Measurements from ENCODE around the gene GPS1. TPM values are rescaled to one million over a fixed set of nuclear protein-coding genes. Genes with fewer than 3 reads are reported as not detected.

The GPS1 gene
- total and polyA plus RNA-seq, 2 experiments from 2014 or later, result 101 to 160 TPM

DNA sequence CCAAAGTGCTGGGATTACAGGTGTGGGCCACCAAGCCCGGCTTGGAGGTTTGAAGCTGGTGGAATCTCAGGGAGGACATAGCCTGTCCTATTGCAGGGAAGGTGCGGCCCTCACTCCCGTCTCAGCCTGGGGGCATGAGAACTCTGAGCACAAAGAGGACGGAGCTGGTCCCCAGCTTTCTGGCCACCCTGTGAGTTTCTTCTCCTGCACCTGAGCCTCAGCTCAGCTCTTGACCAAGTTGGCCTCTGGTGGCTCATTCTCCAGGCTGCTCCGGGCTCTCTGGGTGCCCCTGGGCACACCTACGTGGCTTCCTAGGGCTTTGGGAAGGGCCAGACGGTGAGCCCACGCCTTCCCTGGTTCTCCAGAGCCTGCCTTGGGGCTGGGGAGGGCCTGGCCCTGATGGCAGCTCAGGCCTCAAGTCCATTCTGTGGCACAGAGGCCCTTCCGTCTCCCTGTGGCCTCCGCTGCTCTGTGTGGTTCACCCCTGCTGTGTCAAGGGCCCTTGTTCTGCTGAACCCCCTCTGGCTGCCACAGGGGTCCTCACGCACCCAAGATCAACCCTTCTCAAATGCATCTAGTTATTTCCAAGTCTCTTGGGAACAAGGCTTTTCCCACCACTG is 53.2 kb downstream of the GPS1 start:
- Histone ChIP-seq H3K36me3 (replicated peaks; ENCODE audit: insufficient read depth, low read depth) (no peaks in the 10 kb centered on the region), H3K9me3 (ENCODE audit: low read depth) (no peaks in the 10 kb centered on the region), H3K27me3 (no peaks in the 10 kb centered on the region), H3K79me2 (peaks cover 3% of the 10 kb centered on the region), H4K20me1 (ENCODE audit: insufficient read depth, poor library complexity, severe bottlenecking) (no peaks in the 10 kb centered on the region), H3K4me3 (no peak overlapping the region), H3K27ac (peak overlapping the region; percentile 90), H3K9me2 (replicated peaks; ENCODE audit: insufficient read depth) (no peaks in the 10 kb centered on the region), H3K4me1 (ENCODE audit: insufficient read depth) (peaks cover 64% of the 10 kb centered on the region), H3K4me2 (no peak overlapping the region), H2AFZ (no peak overlapping the region)
- TF ChIP-seq EZH2 (IDR thresholded peaks at IDR 0.05; ENCODE audit: borderline replicate concordance) (no peak), EZH2phosphoT487 (IDR thresholded peaks at IDR 0.05; ENCODE audit: low read depth, severe bottlenecking, unreplicated experiment) (no peak), CTCF (IDR thresholded peaks at IDR 0.05; ENCODE audit: poor library complexity) (no peak)
- no peak for DNase-seq (ENCODE audit: low spot score)
- 95% methylated on average over 11 of the region's 11 CpGs for WGBS (ENCODE audit: low lambda C conversion rate, missing lambda C conversion rate)

GRCh38 chr17:82105417-82105881 is 53.8 kb downstream of the GPS1 start:
- no peak overlapping the region for H2AFZ ChIP-seq
- peak overlapping the region; percentile 90 for H3K27ac ChIP-seq
- H4K20me1 ChIP-seq (ENCODE audit: insufficient read depth, poor library complexity, severe bottlenecking), result no peaks in the 10 kb centered on the region
- WGBS (ENCODE audit: low lambda C conversion rate, missing lambda C conversion rate), result 92% methylated on average over 13 of the region's 13 CpGs
- peak overlapping the region; percentile 50 for H3K4me2 ChIP-seq
- no peaks in the 10 kb centered on the region for H3K27me3 ChIP-seq
- H3K9me3 ChIP-seq (ENCODE audit: low read depth), result no peaks in the 10 kb centered on the region
- TF ChIP-seq CTCF (IDR thresholded peaks at IDR 0.05; ENCODE audit: poor library complexity) (no peak), EZH2phosphoT487 (IDR thresholded peaks at IDR 0.05; ENCODE audit: low read depth, severe bottlenecking, unreplicated experiment) (no peak), EZH2 (IDR thresholded peaks at IDR 0.05; ENCODE audit: borderline replicate concordance) (no peak)
- DNase-seq (ENCODE audit: low spot score), result no peak
- H3K4me3 ChIP-seq, result no peak overlapping the region
- peaks cover 61% of the 10 kb centered on the region for H3K4me1 ChIP-seq (ENCODE audit: insufficient read depth)
- H3K79me2 ChIP-seq, result no peaks in the 10 kb centered on the region
- H3K36me3 ChIP-seq (replicated peaks; ENCODE audit: insufficient read depth, low read depth), result no peaks in the 10 kb centered on the region
- H3K9me2 ChIP-seq (replicated peaks; ENCODE audit: insufficient read depth), result no peaks in the 10 kb centered on the region

DNA sequence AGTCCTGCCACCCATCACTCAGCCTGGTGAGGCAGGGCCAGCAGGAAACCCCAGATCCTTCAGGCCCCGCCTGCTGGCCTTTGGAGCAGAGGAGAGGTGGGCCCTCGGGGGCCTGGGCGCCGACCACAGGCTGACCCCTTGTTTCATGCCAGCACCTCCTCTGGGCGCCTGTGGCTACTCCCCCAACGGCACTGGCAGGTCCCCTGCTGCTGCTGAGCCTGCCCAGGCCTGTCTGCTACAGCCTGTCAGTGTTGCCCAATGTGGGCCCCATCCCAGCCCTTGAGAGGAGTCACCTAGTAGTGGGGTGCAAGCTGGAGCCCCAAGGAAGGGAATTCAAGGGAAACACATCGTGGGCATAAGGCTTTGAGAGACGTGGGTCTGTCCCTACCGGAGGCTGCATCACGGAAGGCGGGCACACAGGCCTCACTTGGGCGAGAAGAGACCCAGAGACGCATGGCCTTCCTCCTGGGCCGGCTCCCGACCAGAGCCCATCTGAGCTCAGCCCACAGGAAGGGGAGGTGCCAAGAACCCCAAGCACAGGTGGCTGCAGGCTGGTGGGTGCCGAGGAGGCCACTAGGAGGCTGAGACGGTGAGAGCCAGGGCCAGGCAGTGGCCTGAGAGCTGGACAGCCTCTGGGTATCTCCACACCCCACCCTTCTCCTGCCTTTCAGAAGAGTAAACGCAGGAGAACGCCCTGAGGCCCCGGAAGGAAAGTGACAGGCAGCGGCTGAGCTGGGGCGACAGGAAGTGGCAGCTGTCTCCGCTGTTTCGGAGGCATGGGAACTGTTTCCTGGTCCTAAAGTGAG is 54.4 kb downstream of the GPS1 start:
- peak overlapping the region; percentile 50 for H3K4me2 ChIP-seq

More for the DNA sequence above, 54.4 kb downstream of the GPS1 start:
- DNase-seq (ENCODE audit: low spot score), result peak; percentile 83
- H3K9me3 ChIP-seq (ENCODE audit: low read depth), result no peaks in the 10 kb centered on the region
- H3K4me1 ChIP-seq (ENCODE audit: insufficient read depth), result peaks cover 55% of the 10 kb centered on the region
- H3K27ac ChIP-seq, result peak overlapping the region; percentile 90
- H3K4me3 ChIP-seq, result no peak overlapping the region
- H3K9me2 ChIP-seq (replicated peaks; ENCODE audit: insufficient read depth), result no peaks in the 10 kb centered on the region
- peak overlapping the region; percentile 62 for H2AFZ ChIP-seq
- H3K27me3 ChIP-seq, result no peaks in the 10 kb centered on the region
- H4K20me1 ChIP-seq (ENCODE audit: insufficient read depth, poor library complexity, severe bottlenecking), result no peaks in the 10 kb centered on the region
- WGBS (ENCODE audit: low lambda C conversion rate, missing lambda C conversion rate), result 39% methylated on average over 21 of the region's 24 CpGs
- TF ChIP-seq EZH2phosphoT487 (IDR thresholded peaks at IDR 0.05; ENCODE audit: low read depth, severe bottlenecking, unreplicated experiment), result no peak
- TF ChIP-seq CTCF (IDR thresholded peaks at IDR 0.05; ENCODE audit: poor library complexity), result peak; percentile 31
- no peaks in the 10 kb centered on the region for H3K79me2 ChIP-seq
- no peaks in the 10 kb centered on the region for H3K36me3 ChIP-seq (replicated peaks; ENCODE audit: insufficient read depth, low read depth)
